Ovary (tissue), 9 donors: Measurements from ENCODE around the gene TPM1. TPM values are rescaled to one million over a fixed set of nuclear protein-coding genes. Genes with fewer than 3 reads are reported as not detected.

Experiments
- DNase-seq, 5 donors: peaks; one replicate each; pipeline ENCODE4 v3.0.0-alpha.2; 2019 to 2020
- H3K27ac ChIP-seq, 2 donors: fragments of 200-600 bp; one replicate each; pipeline versions ENCODE4 v1.5.1 to v1.8.0; 2019 to 2022
- H3K27me3 ChIP-seq: fragments of 200-600 bp; one replicate; pipeline ENCODE4 v1.8.0; 2022
- H3K36me3 ChIP-seq: fragments of 200-600 bp; sonication (generic); one replicate; pipeline ENCODE4 v1.5.1; 2019
- H3K4me1 ChIP-seq: one replicate; pipeline ENCODE4 v1.8.1; 2013; ENCODE audit warnings: mild to moderate bottlenecking, moderate library complexity; ENCODE audit not compliant: insufficient read depth
- H3K4me3 ChIP-seq: fragments of 200-600 bp; sonication (generic); one replicate; pipeline ENCODE4 v1.5.1; 2017
- H3K9me3 ChIP-seq, 2 donors: fragments of 200-600 bp in 1 of 2; sonication (generic) in 1 of 2; one replicate each; pipeline versions ENCODE4 v1.5.1 to v1.8.1; 2013 to 2019; ENCODE audit warnings: mild to moderate bottlenecking in 1 of 2, moderate library complexity in 1 of 2
- EP300 ChIP-seq: sonication (generic); formaldehyde crosslinking; IDR thresholded peaks from one replicate; pipeline ENCODE4 v1.6.1; 2017; ENCODE audit warnings: antibody characterized with exemption
- POLR2A ChIP-seq: fragments of 450-650 bp; IDR thresholded peaks from one replicate; pipeline ENCODE4 v1.6.1; 2017; ENCODE audit warnings: antibody characterized with exemption, mild to moderate bottlenecking, moderate library complexity
- whole genome bisulfite sequencing, 3 donors: extraction: QIAGEN DNeasy Blood & Tissue Kit in 1 of 3; methylation state at CpG; one replicate each; pipeline versions ENCODE4 v1.1.5 to v1.1.7; 2013 to 2017; 5-methylcytosine and 5-hydroxymethylcytosine counted together
- intact Hi-C, 4 donors: fragments of 100-400 bp; cut with DNase I; formaldehyde crosslinking; loops; one replicate each; pipeline versions ENCODE4 v1.11.0 to v1.15.1; 2022 to 2023
- polyA plus RNA-seq, 2 donors: library from polyadenylated mRNA; stranded (reverse); fragments of 200-250 nt in 1 of 2; fragments of 350-450 nt in 1 of 2; fragmentation: Illumina TruSeq in 1 of 2; extraction: RNeasy Lipid Tissue Mini Kit (QIAGEN cat#74804) in 1 of 2; gene quantifications; one replicate each; pipeline ENCODE4 v1.2.3, GENCODE V29; 2013 to 2014
- total RNA-seq, 7 donors: library from RNA; depleted of rRNA in 2 of 7; stranded (reverse); fragments of >200 nt in 2 of 7; fragmentation: NEBNext Ultra II Directional in 3 of 7; extraction: Animal tissue kit (Norgen Biotek cat#: 25700) in 3 of 7; gene quantifications; one replicate each; pipeline versions ENCODE4 v1.1.0 to v1.2.4, GENCODE V29; 2016 to 2023
- TF ChIP-seq, protein P1 (sequence below), 3 donors: fragments of 450-650 bp in 2 of 3; fragments of 200-600 bp in 1 of 3; IDR thresholded peaks; one replicate each; pipeline versions ENCODE4 v1.5.1 to v1.8.0; 2016 to 2022; ENCODE audit warnings: antibody characterized with exemption in 3 of 3, mild to moderate bottlenecking in 1 of 3
- donor health status: DM: no; HTN: no; CAD: no; lungs with moderate emphysema.
- donor health status: DM: no; HTN: no; CAD: no.
- donor health status: Bipolar disorder and iron deficiency.
- donor health status: DM: yes; HTN: yes; CAD: no.
- donor health status: DM: no; HTN: no; CAD: no.
- donor health status: DM: yes; HTN: yes; CAD: no.

The TPM1 gene
- total and polyA plus RNA-seq, 9 donors: 204 to 695 (median 332) TPM

DNA sequence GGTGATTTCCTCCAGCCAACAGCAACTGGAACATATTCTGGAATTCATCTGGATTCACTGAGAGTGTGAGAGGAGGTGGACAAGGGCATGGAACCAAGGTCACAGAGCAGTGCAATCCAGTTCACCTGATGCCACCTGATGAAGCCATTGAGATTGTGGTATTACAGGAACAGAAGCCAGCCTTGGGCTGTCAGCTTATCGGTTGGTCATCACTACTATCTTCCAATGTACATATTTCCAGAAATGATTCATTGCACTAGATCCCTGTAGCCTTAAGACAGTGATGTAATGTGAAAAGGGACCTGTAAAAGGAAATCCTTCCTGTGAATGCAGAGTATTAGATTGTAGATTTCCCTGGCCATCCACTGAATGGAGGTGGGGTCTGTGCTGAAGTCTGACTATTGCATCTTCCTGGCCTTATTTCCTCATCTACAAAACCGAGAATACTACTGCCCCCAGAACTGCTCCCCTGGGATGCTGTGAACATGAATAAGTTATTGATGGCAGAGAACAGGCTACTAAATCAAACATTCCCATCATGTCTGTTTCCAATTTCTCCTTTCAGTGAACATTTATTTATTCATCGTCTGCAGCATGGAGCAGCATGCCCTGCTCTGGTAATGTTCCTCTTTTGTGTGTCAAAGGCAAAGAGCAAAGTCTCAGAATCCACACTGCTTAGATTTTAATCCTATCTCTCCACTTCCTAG is 47.4 kb upstream of the TPM1 start:
- WGBS, 3 donors: 82 to 90% (median 85%) methylated on average over 3 of the region's 3 CpGs
- Histone ChIP-seq H3K27me3 (no peaks in the 10 kb centered on the region), H3K9me3 (no peaks in the 10 kb centered on the region), H3K4me1 (no peaks in the 10 kb centered on the region), H3K27ac (no peak overlapping the region), H3K36me3 (no peaks in the 10 kb centered on the region), H3K4me3 (no peak overlapping the region)
- DNase-seq: no peak
- intact Hi-C loops: no loop called here
- TF ChIP-seq, protein P1, sequence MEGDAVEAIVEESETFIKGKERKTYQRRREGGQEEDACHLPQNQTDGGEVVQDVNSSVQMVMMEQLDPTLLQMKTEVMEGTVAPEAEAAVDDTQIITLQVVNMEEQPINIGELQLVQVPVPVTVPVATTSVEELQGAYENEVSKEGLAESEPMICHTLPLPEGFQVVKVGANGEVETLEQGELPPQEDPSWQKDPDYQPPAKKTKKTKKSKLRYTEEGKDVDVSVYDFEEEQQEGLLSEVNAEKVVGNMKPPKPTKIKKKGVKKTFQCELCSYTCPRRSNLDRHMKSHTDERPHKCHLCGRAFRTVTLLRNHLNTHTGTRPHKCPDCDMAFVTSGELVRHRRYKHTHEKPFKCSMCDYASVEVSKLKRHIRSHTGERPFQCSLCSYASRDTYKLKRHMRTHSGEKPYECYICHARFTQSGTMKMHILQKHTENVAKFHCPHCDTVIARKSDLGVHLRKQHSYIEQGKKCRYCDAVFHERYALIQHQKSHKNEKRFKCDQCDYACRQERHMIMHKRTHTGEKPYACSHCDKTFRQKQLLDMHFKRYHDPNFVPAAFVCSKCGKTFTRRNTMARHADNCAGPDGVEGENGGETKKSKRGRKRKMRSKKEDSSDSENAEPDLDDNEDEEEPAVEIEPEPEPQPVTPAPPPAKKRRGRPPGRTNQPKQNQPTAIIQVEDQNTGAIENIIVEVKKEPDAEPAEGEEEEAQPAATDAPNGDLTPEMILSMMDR (IDR thresholded peaks at IDR 0.05): no peak
- TF ChIP-seq EP300 (no peak), POLR2A (no peak)

DNA sequence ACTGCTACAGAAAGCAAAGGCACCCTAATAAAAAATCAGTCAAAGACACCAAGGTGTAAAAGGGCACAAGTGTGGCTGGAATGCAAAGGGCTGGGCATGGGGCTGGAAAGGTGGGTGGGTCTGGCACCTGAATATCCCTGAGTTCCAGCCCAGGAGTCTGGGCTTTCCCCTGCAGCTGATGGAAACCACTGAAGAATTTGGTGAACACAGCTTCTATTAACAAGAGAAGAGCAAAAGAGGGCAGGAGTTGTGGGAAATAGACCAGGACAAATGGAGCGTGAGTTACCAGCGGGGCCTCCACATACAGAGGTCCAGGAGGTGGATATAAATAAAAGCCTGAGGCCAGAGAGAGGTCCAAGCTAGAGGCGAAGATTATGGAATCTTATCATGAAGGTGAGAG is 45.1 kb upstream of the TPM1 start:
- WGBS, 3 donors: 96 to 99% (median 96%) methylated on average over 3 of the region's 3 CpGs
- TF ChIP-seq, protein P1 (IDR thresholded peaks at IDR 0.05): no peak
- TF ChIP-seq POLR2A (no peak), EP300 (no peak)
- H3K27ac ChIP-seq: no peak overlapping the region

DNA sequence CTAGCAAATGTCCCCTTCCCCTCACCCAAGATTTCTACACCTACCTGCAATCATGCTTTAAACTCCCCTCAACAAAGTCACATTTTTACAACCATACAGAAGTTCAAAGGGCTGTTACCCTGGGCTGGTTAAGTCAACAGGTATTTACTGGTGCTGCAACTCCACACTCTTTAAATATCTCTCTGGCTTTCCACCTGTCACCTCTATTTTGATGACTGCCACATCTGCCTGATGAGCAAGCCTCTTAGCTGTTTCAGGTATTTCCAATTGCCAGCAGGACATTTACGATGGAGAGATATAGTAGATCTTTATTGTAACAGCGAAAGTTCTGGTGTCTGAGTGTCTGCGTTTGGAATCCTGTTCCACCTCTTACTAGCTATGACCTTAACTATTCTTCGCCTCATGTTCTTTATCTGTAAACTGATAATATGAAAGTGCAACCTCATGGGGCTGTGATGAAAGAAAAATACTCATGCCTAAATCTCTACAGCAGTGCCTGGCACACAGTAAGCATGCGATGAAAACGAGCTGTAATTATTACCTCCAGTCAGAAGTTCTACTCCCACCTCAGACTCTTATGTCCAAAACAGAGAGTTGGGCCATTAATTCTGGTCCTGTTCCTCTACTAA is 44.2 kb upstream of the TPM1 start:
- no peaks in the 10 kb centered on the region for H3K4me1 ChIP-seq

More for the DNA sequence above, 45.1 kb upstream of the TPM1 start:
- Histone ChIP-seq H3K36me3 (no peaks in the 10 kb centered on the region), H3K9me3 (no peaks in the 10 kb centered on the region), H3K27me3 (no peaks in the 10 kb centered on the region), H3K4me3 (no peak overlapping the region), H3K4me1 (no peaks in the 10 kb centered on the region)
- intact Hi-C loops: no loop called here
- DNase-seq: no peak

DNA sequence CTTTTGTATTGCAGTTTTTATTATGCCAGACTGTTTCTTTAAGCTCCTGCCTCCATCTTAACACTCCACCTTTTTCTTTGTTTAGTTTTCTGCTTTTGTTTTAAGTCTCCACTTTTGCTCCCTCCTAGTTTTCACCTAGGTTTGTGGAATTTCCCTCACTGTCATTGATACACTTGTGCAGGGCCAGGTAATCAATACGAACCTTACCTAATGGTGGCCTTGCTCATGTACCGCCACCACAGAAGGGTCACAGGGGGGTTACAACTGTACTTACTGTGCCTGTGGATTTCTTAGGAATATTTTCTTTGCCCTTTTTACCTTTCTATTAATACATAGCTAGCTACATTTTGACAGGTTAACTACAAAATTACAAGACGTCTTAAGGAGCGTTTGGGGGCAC is 43.4 kb upstream of the TPM1 start:
- TF ChIP-seq, protein P1 (IDR thresholded peaks at IDR 0.05): no peak
- TF ChIP-seq POLR2A (no peak), EP300 (no peak)
- intact Hi-C loops: no loop called here
- 90 to 95% (median 91%) methylated on average over 4 of the region's 4 CpGs for WGBS, 3 donors
- H3K27me3 ChIP-seq: no peaks in the 10 kb centered on the region
- no peak overlapping the region for H3K27ac ChIP-seq
- no peaks in the 10 kb centered on the region for H3K36me3 ChIP-seq
- H3K9me3 ChIP-seq: no peaks in the 10 kb centered on the region
- H3K4me1 ChIP-seq: no peaks in the 10 kb centered on the region
- DNase-seq: no peak
- H3K4me3 ChIP-seq: no peak overlapping the region

More for the DNA sequence above, 44.2 kb upstream of the TPM1 start:
- no peaks in the 10 kb centered on the region for H3K27me3 ChIP-seq
- WGBS, 3 donors: 83 to 90% (median 84%) methylated on average over 6 of the region's 6 CpGs
- intact Hi-C loops: no loop called here
- no peaks in the 10 kb centered on the region for H3K36me3 ChIP-seq
- H3K9me3 ChIP-seq: no peaks in the 10 kb centered on the region
- H3K27ac ChIP-seq: no peak overlapping the region
- H3K4me3 ChIP-seq: no peak overlapping the region
- TF ChIP-seq EP300 (no peak), POLR2A (no peak)
- TF ChIP-seq, protein P1 (IDR thresholded peaks at IDR 0.05): no peak
- no peak for DNase-seq
